AG04450 (cell line): ENCODE measurements around the gene SLC19A1. TPM values are rescaled to one million over a fixed set of nuclear protein-coding genes. Genes with fewer than 3 reads are reported as not detected.

Experiments
- CTCF ChIA-PET: fragments of 300-600, 350-600 bp; formaldehyde crosslinking; extraction: SDS; loops from one replicate; lab custom pipeline; 2022; ENCODE audit warnings: antibody characterized with exemption, inconsistent platforms; lab: Charles Lee
- POLR2A ChIA-PET: fragments of 350-600 bp; formaldehyde crosslinking; extraction: SDS; loops from one replicate; lab custom pipeline; 2021; ENCODE audit warnings: antibody characterized with exemption, inconsistent platforms; lab: Yijun Ruan, JAX
- DNase-seq: peaks from one replicate; pipeline ENCODE4 v3.0.0-alpha.2; 2011; ENCODE audit warnings: low read depth, low spot score
- H3K27ac ChIP-seq: one replicate; pipeline ENCODE4 v1.5.1; 2012; ENCODE audit warnings: low read depth, low read length, control low read depth
- H3K27me3 ChIP-seq: one replicate; pipeline ENCODE4 v1.6.0; 2012; ENCODE audit warnings: low read length; ENCODE audit not compliant: control insufficient read depth, insufficient read depth
- H3K4me3 ChIP-seq: 2 replicates; pipeline ENCODE4 v1.5.1; 2011; ENCODE audit warnings: mild to moderate bottlenecking, low read depth, low read length, control low read depth
- H3K9me3 ChIP-seq: 2 replicates; pipeline ENCODE4 v1.5.1; 2012; ENCODE audit warnings: low read length; ENCODE audit not compliant: control insufficient read depth, insufficient read depth
- CTCF ChIP-seq: IDR thresholded peaks from 2 replicates; pipeline ENCODE4 v1.5.1; 2011; ENCODE audit warnings: low read depth, low read length, control low read depth, inconsistent platforms
- polyA plus RNA-seq: library from polyadenylated mRNA; depleted of rRNA; stranded (reverse); fragments of >200 nt; gene quantifications from 2 replicates; pipeline ENCODE4 v1.2.3, GENCODE V29; 2011

Gene SLC19A1
- polyA plus RNA-seq, 1 experiment, result 4.4 TPM

GRCh38 chr21:45558044-45558721 is 15.9 kb upstream of the SLC19A1 start:
- TF ChIP-seq CTCF, result no peak
- CTCF ChIA-PET, result interaction anchor here (0.8 kb wide), 1 partner anchor 39 kb away, joined by 3 read pairs; no protein-coding TSS in a partner anchor
- H3K9me3 ChIP-seq, result no peaks in the 10 kb centered on the region; the same call in 1 of the 2 replicates
- POLR2A ChIA-PET, result no interaction called here
- no peak for DNase-seq
- peaks cover 19% of the 10 kb centered on the region for H3K27me3 ChIP-seq
- H3K4me3 ChIP-seq, result no peak overlapping the region
- no peak overlapping the region for H3K27ac ChIP-seq

GRCh38 chr21:45557616-45558043 is 15.4 kb upstream of the SLC19A1 start:
- no peak for DNase-seq
- Histone ChIP-seq H3K4me3 (no peak overlapping the region), H3K27ac (no peak overlapping the region), H3K9me3 (no peaks in the 10 kb centered on the region; the same call in 1 of the 2 replicates), H3K27me3 (peaks cover 16% of the 10 kb centered on the region)
- ChIA-PET POLR2A (no interaction called here), CTCF (interaction anchor here (0.8 kb wide), 1 partner anchor 39 kb away, joined by 3 read pairs; no protein-coding TSS in a partner anchor)
- TF ChIP-seq CTCF, result no peak

GRCh38 chr21:45556645-45557615 is 14.7 kb upstream of the SLC19A1 start:
- Histone ChIP-seq H3K4me3 (no peak overlapping the region), H3K9me3 (no peaks in the 10 kb centered on the region; the same call in 1 of the 2 replicates), H3K27me3 (peaks cover 13% of the 10 kb centered on the region), H3K27ac (no peak overlapping the region)
- TF ChIP-seq CTCF, result no peak
- ChIA-PET POLR2A (interaction anchor here (0.6 to 1.5 kb wide), 5 partner anchors 16 to 427 kb away, joined by 3 to 6 read pairs (median 4); no protein-coding TSS in a partner anchor), CTCF (interaction anchor here (0.6 to 2.0 kb wide), 32 partner anchors 8 to 674 kb away, joined by 3 to 56 read pairs (median 5); no protein-coding TSS in a partner anchor)
- DNase-seq, result no peak

- H3K4me3 ChIP-seq, result peak overlapping the region; percentile 60
- no peaks in the 10 kb centered on the region; the same call in 1 of the 2 replicates for H3K9me3 ChIP-seq
- ChIA-PET POLR2A (interaction anchor here (0.6 to 1.5 kb wide), 5 partner anchors 17 to 427 kb away, joined by 3 to 6 read pairs (median 4); no protein-coding TSS in a partner anchor), CTCF (interaction anchor here (0.6 to 2.0 kb wide), 32 partner anchors 9 to 674 kb away, joined by 3 to 56 read pairs (median 5); no protein-coding TSS in a partner anchor)
- H3K27me3 ChIP-seq, result peaks cover 13% of the 10 kb centered on the region
- no peak for TF ChIP-seq CTCF
- H3K27ac ChIP-seq, result no peak overlapping the region
- no peak for DNase-seq
Measured at GRCh38 chr21:45556302-45556644, 14.0 kb upstream of the SLC19A1 start.
